ENCODE data around the gene ANKRD13B.

ANKRD13B gene

DNA sequence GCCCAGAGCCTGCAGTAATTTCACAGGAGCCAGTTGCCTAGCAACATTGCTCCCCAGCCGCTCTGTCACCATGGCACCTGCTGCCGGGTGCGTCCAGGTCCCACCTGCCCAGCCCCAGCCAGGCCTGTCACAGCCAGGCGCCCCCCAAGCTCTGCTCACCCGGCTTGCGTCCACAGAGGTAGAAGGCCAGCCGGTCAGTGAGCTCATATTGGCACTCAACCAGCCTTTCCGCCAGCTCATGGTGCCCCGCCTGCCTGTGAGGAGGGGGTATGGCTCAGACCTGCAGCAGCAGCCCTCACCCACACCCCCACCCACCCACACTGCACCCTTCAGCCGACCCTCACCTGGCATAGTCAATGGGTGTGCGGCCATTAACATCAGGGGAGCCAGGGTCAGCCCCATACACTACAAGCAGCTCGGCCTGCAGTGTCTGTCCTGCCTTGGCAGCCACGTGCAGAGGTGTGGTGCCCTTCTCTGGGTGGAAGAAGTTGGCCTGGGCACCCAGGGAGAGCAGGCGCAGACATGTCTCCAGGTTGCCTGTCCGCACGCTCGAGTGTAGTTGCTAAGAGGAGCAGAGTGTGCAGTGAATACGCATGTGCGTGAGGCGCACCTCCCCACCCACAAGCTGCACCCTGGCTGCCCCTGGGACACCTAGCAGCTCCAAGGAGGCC is 11.2 kb upstream of the ANKRD13B start:
- DNase-seq (ENCODE audit: low read depth): no peak

DNA sequence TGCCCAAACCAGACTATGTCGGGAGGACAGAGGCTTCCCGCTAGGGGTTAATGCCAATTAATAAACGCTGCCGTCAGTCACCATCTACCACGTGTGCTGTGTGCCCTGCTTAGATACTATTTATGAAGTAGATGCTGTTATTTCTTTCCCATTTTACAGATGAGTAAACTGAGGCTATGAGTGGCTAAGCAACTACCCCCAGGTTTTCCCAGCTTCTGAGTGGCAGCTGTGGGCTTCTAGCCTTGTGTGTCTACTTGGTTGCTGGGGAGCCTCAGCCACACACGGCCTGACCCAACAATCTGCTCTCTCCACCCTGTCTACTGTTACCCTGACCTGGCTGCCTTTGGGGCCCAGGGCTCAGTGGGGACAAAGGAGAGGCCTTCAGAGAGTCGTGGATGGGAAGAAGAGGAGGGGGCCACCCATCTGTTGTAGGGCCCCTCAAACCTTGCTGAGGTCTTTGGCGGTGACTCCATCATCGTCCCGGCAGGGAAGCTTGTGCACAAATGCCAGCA is 10.6 kb upstream of the ANKRD13B start:
- no peak for DNase-seq (ENCODE audit: low read depth)

DNA sequence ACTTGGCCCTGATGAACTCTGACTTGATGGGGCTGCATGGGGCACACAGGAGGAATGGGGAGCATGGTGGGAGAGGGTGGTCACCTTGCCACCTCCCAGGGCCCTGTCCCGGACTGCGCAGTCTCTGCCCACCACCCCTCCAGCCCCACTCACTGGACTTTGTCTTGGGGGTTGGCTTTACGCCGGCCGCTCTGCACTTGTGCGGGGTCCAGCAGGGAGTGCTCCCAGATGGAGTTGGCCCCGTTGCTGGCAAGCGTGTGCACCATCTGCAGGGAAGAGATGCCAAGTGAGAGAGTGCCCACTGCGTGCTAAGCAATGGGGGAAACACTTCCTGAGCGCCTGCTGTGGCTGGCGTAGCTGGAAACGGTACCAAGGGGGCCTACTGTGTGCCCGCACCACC is 10.2 kb upstream of the ANKRD13B start:
- DNase-seq (ENCODE audit: low read depth): no peak

DNA sequence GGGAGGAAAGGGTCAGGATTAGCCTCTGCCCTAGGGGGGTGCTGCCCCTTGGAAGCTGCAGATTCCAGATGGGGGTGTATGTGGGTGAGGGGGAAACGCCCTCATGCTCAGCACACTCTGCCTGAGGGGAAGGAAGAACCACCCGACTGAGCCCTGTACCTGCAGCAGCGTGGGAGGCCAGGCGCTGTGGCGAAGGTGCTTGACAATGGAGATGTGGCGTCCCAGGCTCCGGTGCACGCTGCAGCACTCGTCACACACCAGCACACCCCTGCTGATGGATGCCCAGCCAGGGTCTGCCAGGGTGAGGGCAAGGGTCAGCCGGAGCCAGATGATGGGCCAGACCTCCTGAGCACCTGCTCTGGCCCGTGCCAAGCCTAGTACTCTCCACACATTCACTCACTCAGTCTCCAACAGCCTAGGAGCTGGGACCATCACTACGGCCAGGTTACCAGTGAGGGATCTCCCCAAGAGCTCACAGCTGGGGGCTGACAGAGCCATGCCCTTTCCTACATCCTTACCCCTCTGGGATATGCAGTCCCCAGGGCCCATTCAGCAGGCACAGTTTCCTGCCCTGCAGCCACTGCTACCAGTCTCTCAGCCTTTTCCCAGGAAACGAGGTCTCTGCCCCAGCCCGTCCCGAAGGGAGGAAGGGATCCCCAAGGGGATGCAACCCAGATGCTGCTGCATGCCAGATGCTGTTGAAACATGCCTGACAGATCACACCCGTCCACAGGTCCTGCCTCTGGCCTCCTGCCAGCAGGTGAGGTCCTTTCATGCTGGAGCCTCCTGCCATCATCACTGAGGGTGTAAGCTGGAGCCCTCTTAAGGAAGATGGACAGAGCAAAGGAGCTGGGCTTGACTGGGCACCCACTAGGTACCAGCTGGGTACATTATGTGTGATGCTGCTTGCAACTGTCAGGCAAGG is 9.3 kb upstream of the ANKRD13B start:
- no peak for DNase-seq (ENCODE audit: low read depth)

DNA sequence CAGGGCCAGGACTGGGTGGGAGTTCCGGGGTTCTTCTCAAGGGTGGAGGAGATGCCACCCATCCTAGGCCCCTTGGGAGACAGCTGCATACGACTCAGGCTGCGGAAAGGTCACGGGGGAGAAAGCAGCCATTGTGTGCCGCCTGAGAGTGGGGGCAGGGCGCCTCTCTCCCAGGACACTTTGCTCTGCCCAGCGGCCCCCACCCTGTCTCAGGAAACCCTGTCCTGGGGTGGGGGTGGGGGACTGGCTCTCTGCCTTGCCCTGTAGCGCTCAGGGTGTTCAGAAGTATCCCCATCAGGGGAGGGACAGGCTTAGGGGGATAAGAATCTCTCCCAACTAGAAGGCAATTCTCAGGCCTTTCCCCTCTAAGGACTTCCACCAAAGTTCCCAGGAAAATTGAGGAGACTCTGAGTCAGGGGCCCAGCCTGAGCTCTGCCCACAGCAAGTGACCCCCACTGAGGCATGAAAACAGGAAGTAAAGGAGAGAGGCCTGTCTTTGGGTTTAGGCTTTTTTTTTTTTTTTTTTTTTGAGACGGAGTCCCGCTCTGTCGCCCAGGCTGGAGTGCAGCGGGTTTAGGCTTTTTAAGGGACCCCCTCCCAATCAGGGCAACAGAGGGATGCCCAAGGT is 8.4 kb upstream of the ANKRD13B start:
- no peak for DNase-seq (ENCODE audit: low read depth)

DNA sequence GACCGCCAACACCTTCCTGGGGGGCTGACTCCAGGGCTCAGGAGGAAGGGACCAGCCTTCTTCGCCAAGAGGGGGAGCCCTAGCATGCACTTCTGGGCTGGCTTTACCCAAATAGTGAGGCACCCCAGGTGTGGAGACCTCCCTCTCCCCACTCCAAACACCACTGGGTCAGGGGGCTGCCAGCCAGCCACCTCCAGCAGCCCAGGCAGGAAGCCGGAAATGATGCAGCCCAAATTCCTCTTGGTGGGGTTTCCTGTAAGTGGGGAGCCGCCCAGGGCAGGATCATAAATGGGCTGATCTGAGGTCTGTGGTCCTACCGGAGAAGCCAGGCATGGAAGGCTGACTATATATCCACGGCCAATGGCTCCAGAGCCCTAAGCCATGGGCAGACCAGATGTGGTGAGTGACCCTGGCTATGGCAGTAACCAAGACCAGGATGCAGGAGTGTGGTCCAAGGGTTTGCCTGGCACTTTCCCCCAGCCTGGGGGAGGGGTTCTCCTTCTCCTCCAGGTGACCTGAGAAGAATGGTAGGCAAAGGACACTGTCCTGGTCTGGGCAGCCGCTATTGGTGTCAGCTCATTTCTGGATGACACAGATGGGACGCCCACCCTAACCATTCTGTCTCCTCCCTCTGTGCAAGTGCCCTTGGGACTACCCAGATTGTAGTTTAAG is 7.7 kb upstream of the ANKRD13B start:
- DNase-seq (ENCODE audit: low read depth): no peak

DNA sequence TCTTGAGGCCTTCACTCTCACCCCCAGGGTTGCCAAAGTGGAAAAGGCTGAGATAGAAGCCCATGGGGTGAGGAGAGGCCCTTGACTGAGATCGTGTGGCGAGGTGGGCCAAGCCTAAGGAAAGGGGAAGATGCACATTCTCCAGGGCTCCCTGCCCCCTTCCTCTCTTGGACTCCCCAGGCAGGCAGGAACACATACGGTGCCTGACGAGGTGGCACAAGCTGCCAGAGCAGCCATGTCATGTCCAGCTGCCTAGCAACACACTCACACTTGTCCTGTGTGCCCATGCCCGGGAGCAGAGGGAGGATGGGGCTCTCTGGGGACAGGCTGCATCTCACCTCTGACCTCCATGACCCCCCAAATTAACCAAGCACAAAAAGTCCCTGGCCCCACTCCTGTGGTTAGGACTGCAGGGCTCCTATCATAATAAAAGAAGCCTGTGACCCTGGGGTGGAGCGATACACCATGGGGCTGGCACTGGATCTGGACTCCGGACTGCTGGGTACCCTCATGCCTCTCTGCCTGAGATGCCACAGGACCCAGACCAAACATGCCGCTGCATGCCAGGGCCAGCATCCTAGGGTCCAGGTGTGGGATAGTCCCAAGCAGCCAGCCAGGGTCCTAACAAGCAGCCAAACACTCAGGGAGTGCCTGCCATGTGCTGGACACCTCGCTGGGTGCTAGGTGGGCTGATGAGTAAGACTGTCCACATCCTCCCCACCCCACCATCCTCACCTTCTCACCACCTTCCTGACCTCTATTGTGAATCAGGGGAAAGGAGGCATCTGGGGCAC is 6.1 kb upstream of the ANKRD13B start:
- no peak for DNase-seq (ENCODE audit: low read depth)

DNA sequence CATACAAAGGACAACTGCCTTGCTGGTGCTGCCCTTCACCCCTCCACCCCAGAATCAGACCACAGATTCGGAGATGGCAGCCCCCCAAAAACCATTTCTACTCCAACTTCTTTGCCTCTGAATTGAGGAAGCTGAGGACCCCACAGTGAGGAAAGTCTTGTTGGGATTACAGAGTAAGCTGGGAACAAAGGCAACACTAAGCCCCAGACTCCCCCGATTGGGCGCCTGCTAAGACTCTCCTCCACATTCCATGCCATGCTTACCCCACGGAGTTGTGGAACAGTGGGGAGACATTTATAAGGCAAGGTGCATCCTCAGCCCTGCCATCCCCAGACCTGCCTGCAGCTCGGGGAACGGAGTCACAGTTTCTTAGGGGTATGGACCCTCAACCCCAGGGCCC is 5.3 kb upstream of the ANKRD13B start:
- no peak for DNase-seq (ENCODE audit: low read depth)

DNA sequence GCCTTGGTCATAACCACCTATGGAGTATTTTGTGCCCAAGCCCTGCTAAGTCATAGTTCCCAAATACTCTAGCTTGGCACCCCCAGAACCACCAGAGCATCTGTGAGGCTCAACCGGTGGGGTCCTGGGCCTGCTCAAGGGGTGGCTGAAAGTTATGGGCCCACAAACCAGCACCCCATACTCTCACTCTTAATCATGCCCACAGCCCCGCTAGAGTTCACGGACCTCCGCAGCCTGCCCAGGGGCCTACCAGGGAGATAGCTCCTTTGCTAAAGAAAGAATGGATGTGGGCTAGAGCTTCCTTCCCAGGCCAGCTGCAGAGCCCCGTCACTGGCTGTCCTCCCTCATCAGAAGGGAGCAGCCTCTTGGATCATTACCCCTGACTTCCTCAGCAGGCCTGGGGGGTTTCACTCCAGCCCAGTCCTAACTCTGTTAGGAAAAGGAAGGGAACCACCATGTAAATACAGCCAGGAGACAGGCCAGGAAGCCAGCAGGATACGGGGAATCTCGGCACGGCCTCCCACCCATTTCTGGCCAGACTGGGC is 4.8 kb upstream of the ANKRD13B start:
- no peak for DNase-seq (ENCODE audit: low read depth)

DNA sequence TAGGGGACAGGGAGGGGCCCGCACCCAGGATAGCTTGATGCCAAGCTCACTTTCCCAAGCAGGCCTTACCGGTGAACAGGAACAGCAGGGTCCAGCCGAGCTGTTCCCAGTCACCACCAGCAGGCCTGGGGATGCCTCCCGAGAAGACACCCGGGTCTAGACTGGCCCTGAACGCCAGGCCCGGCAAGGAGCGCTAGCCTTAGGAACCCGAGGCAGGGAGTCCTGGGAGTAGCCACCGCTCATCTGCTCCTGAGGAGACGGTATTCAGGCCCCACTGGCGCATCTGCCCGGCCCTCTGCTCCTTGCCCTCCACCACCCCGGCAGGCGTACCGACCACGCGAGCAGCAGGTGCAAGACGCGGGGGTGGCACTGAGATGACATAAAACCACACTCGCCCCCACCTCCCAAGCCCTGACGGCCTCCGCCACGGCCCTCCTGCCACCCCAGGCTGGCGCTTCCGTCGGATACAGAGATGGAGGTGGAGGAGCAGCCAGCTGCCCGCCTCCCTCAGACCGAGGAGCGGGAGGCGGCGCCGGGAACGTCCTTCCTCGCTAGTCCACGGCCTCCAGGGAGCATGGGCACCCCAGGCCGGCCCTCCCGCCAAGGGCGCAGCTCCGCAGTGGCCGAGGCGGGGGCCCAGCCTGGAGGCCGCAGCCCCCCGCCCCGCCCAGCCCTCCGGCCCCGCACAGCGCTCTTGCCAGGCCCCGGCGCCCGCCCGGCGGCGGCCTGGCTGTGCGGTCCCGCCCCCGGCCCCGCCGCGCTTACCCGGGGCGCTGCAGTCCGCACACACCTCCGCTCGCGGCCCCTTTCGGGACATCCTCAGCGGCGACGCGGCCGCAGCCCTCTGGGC is 4.1 kb upstream of the ANKRD13B start:
- DNase-seq (ENCODE audit: low read depth): peak; percentile 50

DNA sequence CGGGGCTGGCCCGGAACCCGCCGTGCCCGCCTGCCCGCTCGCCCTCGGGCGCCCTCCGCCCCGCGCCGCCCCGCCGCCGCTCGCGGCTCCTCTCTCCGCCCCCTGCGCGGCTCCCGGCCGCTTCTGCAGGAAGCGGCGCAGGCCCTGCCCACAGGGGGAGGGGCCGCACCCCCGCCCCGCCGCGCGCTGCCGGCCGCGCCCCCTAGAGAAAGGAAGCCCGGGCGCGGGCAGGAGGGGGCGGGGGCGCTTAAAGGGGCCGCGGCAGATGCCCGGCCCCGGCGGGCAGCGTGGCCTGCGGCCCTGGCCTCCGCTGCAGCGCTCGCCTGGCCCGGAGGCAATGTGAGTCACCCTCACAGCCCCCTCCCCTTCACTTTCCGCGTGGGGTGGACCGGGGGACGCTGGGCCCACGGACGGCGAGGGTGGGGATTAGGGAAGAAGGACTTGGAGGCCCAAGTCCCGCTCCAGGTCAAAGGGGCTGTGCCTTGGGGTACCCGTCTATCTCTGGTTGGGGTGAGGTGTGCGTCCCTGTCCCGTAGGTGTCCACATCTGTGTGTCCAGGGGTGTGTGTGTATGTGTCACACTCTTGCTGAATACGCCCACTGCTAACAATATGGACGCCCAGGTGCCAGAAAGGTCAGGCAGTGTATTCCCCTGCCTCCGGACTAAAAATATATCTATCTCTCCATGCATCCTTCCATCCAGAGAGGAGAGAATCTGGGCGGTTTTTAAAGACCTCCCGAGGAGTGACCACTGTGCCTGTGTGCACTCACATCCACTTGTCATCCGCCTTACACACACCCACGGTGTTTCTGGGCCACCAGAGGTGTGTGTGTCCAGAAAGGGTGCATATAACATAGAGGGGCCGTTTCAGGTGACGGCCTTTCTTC is 3.2 kb upstream of the ANKRD13B start, which contains the start of gene GIT1:
Gene GIT1, minus strand, starts transcription at position 125 of the 887 bp plus-strand sequence. CDS start 270 bp downstream, outside the sequence.
- DNase-seq (ENCODE audit: low read depth): peak; percentile 82

DNA sequence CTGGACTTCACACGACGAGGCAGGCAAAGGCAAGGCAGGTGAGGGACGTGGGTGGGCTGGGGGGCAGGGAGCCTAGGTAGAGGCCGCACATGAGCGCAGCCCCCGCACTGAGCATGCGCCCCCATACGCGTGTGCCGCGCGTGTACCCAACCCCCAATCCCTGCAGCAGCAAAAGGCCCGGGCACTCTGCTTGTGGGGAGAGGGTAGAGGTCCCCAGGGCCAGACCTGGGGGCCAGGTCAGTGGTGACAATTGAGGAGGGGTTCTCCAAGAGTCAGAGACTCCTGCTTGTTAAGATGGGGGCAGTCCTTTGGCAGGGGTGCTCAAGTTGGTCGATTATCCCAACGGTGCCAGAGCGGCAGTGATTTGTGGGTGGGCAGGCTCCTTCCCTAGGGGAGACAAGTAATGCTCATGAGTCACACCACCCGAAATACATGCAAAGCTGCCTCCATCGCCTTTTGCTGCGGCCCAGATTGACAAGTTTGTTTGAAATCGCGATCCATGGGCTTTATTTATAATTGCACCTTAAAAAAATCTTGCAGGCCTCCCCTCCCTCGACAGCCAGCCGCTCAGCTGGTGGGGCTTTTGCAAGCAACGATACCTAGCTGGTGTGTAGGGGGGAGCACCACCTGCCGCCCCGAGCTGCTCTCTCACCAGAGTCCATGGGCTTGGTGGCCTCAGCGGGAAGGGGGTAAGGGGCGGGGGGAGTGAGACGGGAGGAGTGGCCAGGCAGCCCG is 2.4 kb upstream of the ANKRD13B start:
- DNase-seq (ENCODE audit: low read depth): no peak

DNA sequence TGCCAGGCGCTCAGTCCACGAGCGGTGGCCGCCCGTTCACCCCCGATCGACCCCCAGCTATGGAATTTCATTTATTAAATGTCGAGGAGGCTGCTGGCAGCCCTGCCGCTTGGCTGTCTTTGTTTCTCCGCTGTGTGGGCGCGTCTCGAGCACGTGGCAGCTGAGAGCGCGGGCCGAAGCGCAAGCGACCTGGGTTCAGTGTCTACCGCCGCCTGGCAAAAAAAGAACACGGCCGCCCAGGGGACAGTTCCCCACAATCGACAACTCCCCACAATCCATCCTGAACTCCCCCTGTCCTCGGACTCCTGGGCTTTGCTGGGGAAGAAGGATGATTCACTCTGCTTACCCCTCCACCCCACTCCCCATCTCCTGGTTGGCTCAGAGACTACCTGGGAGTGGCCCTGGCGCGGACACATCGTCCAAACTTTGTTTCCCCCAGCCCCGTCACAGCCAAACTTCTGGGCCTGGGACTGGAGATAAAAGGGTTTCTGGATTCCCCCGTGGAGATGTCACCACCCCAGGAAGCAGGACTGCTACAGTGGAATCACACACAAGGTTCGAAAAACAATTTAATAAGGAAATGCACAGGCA is 1.7 kb upstream of the ANKRD13B start:
- no peak for DNase-seq (ENCODE audit: low read depth)

DNA sequence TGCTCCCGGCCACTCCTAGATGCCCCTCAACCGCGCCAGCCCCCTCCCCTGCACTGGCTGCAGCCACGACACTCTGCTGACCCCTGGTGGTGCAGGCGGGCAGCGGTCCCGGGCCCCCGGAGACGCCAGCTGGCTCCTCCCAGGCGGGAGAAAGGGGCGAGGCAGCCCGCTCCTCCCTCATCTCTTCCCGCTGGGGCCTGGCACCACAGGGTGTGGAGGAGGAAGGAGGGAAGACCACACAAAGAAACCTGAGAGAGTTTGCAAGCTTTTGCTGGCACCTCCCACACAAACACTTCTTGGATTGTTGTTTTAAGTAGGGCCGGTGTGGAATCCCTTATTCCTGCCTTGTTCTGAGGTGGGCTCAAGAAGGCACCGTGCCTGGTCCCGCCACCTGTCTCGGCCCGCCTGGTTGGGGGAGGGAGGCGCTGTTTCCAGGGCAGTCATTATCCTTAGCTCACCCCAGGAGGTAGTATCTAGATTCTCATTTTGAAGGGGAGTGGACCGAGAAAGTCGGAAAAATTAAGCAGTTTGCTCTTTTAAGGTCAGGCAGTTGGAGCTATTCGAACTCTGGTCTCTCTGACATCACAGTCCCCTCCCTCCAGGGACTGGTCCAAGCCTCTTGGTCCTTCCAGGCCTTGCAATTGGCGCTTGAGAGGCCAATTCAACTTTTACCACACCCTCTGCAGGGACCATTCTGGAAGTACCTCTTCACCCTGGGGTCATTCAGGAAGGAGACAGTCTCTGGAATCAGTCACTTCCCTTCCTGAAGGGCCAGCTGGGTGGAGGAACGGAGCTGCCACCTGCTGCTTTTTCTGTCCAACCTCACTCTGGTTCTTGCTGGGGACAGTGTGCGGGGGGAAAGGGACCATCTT is 959 bp upstream of the ANKRD13B start:
- peak; percentile 72 for DNase-seq (ENCODE audit: low read depth)

DNA sequence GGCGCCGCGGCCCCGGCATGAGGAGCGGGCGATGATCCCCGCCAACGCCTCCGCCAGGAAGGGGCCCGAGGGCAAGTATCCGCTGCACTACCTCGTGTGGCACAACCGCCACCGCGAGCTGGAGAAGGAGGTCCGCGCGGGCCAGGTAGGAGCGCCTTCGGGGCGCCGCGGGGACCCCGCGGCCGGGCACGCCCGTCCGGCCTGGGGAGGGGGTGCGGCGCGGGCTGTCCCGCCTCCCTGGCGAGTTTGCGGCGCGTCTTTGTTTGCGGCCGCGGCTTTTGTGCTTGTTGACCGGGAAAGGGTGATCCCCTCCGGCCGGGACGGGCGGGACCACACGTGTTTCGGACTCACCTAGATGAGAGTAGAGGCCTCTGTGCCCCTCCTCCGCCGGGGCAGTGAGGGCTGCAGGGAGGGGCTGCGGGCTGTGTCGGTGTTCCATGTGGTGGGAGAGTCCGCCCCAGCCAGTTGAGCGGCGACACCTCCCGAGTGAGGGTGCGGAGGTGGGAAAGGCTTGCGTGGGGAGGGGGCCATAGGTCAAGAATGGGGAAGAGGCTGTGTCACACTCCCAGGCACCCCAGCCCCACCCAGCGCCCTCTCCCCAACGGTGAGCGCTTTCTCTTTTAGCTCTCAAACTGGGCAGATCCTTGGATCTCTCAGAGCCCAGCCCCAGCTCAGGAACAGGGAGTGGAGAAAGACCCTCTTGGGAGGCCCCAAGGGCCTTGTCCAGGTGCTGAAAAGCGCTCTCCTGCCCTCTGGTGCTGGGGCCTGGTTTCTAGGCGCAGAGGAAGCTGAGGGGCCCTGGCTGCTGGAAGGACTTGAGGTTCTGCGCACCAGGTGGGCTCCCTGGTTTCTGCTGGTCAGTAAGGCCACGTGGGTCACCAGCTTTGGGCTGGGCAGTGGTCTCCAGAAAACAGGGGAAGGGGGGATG is 923 bp downstream of the ANKRD13B start:
- DNase-seq (ENCODE audit: low read depth): no peak

Measured in activated T-helper 9 cell treated with anti-CD3 and anti-CD28 coated beads, Interleukin-2, amount 50 U/mL, for 16 hours (primary cell).